ENCODE measurements around the gene GSTCD. TPM values are rescaled to one million over a fixed set of nuclear protein-coding genes. Genes with fewer than 3 reads are reported as not detected.
"Not testable (repeated sequence)": the region's sequence is repeated elsewhere in the genome, so short reads cannot be mapped to it uniquely, and the experiment has no call there.

GSTCD gene
- total RNA-seq, 1 experiment from 2014 or later = 29.0 TPM

DNA sequence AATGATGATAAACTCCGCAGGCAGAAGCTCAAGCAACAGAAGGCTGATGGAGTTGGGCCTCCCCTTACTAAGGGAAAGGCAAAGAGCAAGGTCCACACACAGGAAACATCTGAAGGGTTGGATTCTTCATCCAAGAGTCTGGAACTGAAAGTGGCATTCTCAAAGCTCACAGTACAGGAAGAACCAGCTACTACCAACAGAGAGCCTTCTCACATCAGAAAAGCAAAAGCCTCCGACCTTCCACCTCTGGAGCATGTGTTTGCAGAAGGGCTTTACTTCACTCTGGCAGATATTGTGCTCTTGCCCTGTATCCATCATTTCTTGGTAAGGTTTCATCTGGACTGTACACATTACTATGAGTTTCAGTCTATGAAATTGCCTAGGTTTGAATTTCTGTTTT is 10.6 kb downstream of the GSTCD start:
- no TSS peak for BruUV-seq (replicated peaks)
- ChIA-PET POLR2A (ENCODE audit: low non-redundant PET) (no interaction called here), CTCF (no interaction called here)
- Histone ChIP-seq H3K27ac (ENCODE audit: low read depth, low read length, poor library complexity, severe bottlenecking) (no peak overlapping the region), H3K27me3 (replicated peaks; ENCODE audit: insufficient read depth, low read depth, low read length, poor library complexity) (no peaks in the 10 kb centered on the region), H3K4me1 (ENCODE audit: insufficient read depth, low read length, poor library complexity, severe bottlenecking) (peaks cover 11% of the 10 kb centered on the region), H3K4me3 (ENCODE audit: low read depth, low read length, poor library complexity, severe bottlenecking) (no peak overlapping the region), H3K9me3 (ENCODE audit: low read depth, low read length, poor library complexity, severe bottlenecking) (no peaks in the 10 kb centered on the region), H3K36me3 (ENCODE audit: insufficient read depth, low read length, poor library complexity, severe bottlenecking) (peaks cover 12% of the 10 kb centered on the region)
- TF ChIP-seq EZH2 (IDR thresholded peaks at IDR 0.05; ENCODE audit: borderline replicate concordance, low read depth, low read length, poor library complexity, severe bottlenecking) = no peak
- TF ChIP-seq, protein P1, sequence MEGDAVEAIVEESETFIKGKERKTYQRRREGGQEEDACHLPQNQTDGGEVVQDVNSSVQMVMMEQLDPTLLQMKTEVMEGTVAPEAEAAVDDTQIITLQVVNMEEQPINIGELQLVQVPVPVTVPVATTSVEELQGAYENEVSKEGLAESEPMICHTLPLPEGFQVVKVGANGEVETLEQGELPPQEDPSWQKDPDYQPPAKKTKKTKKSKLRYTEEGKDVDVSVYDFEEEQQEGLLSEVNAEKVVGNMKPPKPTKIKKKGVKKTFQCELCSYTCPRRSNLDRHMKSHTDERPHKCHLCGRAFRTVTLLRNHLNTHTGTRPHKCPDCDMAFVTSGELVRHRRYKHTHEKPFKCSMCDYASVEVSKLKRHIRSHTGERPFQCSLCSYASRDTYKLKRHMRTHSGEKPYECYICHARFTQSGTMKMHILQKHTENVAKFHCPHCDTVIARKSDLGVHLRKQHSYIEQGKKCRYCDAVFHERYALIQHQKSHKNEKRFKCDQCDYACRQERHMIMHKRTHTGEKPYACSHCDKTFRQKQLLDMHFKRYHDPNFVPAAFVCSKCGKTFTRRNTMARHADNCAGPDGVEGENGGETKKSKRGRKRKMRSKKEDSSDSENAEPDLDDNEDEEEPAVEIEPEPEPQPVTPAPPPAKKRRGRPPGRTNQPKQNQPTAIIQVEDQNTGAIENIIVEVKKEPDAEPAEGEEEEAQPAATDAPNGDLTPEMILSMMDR (conservative IDR thresholded peaks at IDR 0.05; ENCODE audit: low read depth, low read length) = no peak
- intact Hi-C loops (cut with micrococcal nuclease; ENCODE audit: unreplicated experiment) = loop anchor here (10.0 kb wide), 1 partner anchor 476 kb away; no protein-coding TSS in a partner anchor
- no peak for DNase-seq (ENCODE audit: low spot score)

DNA sequence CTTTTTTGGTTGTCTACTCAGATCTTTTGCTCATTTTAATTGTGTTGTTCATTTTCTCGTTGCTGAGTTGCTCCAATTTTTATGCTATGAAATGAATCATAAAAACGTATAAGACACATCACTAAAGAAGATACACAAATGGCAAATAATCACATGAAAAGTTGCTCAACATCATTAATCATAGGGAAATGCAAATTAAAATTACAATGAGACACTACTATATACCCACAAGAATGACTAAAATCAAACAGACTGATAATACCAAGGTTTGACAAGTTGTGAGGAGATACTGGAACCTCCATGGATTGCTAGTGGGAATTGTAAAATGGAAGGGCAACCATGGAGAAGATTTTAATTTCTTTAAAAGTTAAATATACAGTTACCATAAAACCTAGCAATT is 17.0 kb downstream of the GSTCD start:
- no peaks in the 10 kb centered on the region for H3K4me1 ChIP-seq (ENCODE audit: insufficient read depth, low read length, poor library complexity, severe bottlenecking)
- H3K9me3 ChIP-seq (ENCODE audit: low read depth, low read length, poor library complexity, severe bottlenecking) = peaks cover 6% of the 10 kb centered on the region
- no peak overlapping the region for H3K4me3 ChIP-seq (ENCODE audit: low read depth, low read length, poor library complexity, severe bottlenecking)
- POLR2A ChIA-PET (ENCODE audit: low non-redundant PET) = no interaction called here
- DNase-seq (ENCODE audit: low spot score) = no peak
- no TSS peak for BruUV-seq (replicated peaks)
- CTCF ChIA-PET = no interaction called here
- H3K27ac ChIP-seq (ENCODE audit: low read depth, low read length, poor library complexity, severe bottlenecking) = no peak overlapping the region
- H3K27me3 ChIP-seq (replicated peaks; ENCODE audit: insufficient read depth, low read depth, low read length, poor library complexity) = no peaks in the 10 kb centered on the region
- TF ChIP-seq, protein P1 (conservative IDR thresholded peaks at IDR 0.05; ENCODE audit: low read depth, low read length) = no peak
- TF ChIP-seq EZH2 (IDR thresholded peaks at IDR 0.05; ENCODE audit: borderline replicate concordance, low read depth, low read length, poor library complexity, severe bottlenecking) = no peak
- peaks cover 6% of the 10 kb centered on the region for H3K36me3 ChIP-seq (ENCODE audit: insufficient read depth, low read length, poor library complexity, severe bottlenecking)
- intact Hi-C loops (cut with micrococcal nuclease; ENCODE audit: unreplicated experiment) = no loop called here

DNA sequence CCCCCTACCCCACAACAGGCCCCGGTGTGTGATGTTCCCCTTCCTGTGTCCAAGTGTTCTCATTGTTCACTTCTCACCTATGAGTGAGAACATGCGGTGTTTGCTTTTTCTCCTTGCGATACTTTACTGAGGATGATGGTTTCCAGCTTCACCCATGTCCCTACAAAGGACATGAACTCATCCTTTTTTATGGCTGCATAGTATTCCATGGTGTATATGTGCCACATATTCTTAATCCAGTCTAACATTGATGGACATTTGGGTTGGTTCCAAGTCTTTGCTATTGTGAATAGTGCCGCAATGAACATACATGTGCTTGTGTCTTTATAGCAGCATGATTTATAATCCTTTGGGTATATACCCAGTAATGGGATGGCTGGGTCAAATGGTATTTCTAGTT is 21.3 kb downstream of the GSTCD start:
- H3K27ac ChIP-seq (ENCODE audit: low read depth, low read length, poor library complexity, severe bottlenecking); POLR2A ChIA-PET (ENCODE audit: low non-redundant PET); CTCF ChIA-PET; H3K9me3 ChIP-seq (ENCODE audit: low read depth, low read length, poor library complexity, severe bottlenecking); H3K36me3 ChIP-seq (ENCODE audit: insufficient read depth, low read length, poor library complexity, severe bottlenecking); H3K4me3 ChIP-seq (ENCODE audit: low read depth, low read length, poor library complexity, severe bottlenecking); H3K4me1 ChIP-seq (ENCODE audit: insufficient read depth, low read length, poor library complexity, severe bottlenecking); BruUV-seq (replicated peaks); H3K27me3 ChIP-seq (replicated peaks; ENCODE audit: insufficient read depth, low read depth, low read length, poor library complexity); DNase-seq (ENCODE audit: low spot score); intact Hi-C loops (cut with micrococcal nuclease; ENCODE audit: unreplicated experiment): not testable (repeated sequence)

DNA sequence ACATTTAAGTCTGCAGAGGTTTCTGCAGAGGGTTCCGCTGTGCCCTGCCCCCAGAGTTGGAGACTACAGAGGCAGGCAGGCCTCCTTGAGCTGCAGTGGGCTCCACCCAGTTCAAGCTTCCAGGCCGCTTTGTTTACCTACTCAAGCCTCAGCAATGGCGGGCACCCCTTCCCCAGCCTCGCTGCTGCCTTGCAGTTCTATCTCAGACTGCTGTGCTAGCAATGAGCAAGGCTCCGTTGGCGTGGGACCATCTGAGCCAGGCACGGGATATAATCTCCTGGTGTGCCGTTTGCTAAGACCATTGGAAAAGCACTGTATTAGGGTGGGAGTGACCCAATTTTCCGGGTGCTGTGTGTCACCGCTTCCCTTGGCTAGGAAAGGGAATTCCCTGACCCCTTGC is 26.6 kb downstream of the GSTCD start:
- CTCF ChIA-PET; POLR2A ChIA-PET (ENCODE audit: low non-redundant PET); H3K4me1 ChIP-seq (ENCODE audit: insufficient read depth, low read length, poor library complexity, severe bottlenecking); intact Hi-C loops (cut with micrococcal nuclease; ENCODE audit: unreplicated experiment); H3K4me3 ChIP-seq (ENCODE audit: low read depth, low read length, poor library complexity, severe bottlenecking); DNase-seq (ENCODE audit: low spot score); BruUV-seq (replicated peaks); H3K27ac ChIP-seq (ENCODE audit: low read depth, low read length, poor library complexity, severe bottlenecking); H3K27me3 ChIP-seq (replicated peaks; ENCODE audit: insufficient read depth, low read depth, low read length, poor library complexity): not testable (repeated sequence)
- peaks cover 29% of the 10 kb centered on the region for H3K9me3 ChIP-seq (ENCODE audit: low read depth, low read length, poor library complexity, severe bottlenecking)
- H3K36me3 ChIP-seq (ENCODE audit: insufficient read depth, low read length, poor library complexity, severe bottlenecking) = peaks cover 10% of the 10 kb centered on the region
